Effector memory CD8-positive, alpha-beta T cell (primary cell): ENCODE measurements around the gene MED10.

Experiments
- ATAC-seq: fragments of 150-1000 bp; cut with Tn5 transposase; replicated peaks from 2 replicates; pipeline ENCODE4 v1.10.0; 2021; ENCODE audit warnings: mild to moderate bottlenecking, moderate library complexity
- DNase-seq, 3 experiments: peaks; one replicate each; pipeline ENCODE4 v3.0.0; 2021
- H3K27ac Mint-ChIP-seq, 2 donors: one replicate each; pipeline ENCODE4 v1.8.0; 2022; ENCODE audit warnings: mild to moderate bottlenecking in 2 of 2, mixed read lengths in 2 of 2, moderate library complexity in 2 of 2
- H3K27me3 Mint-ChIP-seq, 2 donors: one replicate each; pipeline ENCODE4 v1.8.0; 2022; ENCODE audit warnings: mixed read lengths in 2 of 2
- H3K36me3 Mint-ChIP-seq: one replicate; pipeline ENCODE4 v1.8.0; 2022; ENCODE audit warnings: mild to moderate bottlenecking, moderate library complexity, mixed read lengths; ENCODE audit not compliant: insufficient read depth
- H3K4me1 Mint-ChIP-seq, 2 donors: one replicate each; pipeline ENCODE4 v1.8.0; 2022; ENCODE audit warnings: low read depth in 2 of 2, mixed read lengths in 2 of 2
- H3K4me3 Mint-ChIP-seq, 2 donors: one replicate each; pipeline ENCODE4 v1.8.0; 2022; ENCODE audit warnings: mild to moderate bottlenecking in 2 of 2, mixed read lengths in 2 of 2, moderate library complexity in 2 of 2
- H3K9me3 Mint-ChIP-seq, 2 donors: one replicate each; pipeline ENCODE4 v1.8.0; 2022; ENCODE audit warnings: mixed read lengths in 2 of 2

MED10 gene

DNA sequence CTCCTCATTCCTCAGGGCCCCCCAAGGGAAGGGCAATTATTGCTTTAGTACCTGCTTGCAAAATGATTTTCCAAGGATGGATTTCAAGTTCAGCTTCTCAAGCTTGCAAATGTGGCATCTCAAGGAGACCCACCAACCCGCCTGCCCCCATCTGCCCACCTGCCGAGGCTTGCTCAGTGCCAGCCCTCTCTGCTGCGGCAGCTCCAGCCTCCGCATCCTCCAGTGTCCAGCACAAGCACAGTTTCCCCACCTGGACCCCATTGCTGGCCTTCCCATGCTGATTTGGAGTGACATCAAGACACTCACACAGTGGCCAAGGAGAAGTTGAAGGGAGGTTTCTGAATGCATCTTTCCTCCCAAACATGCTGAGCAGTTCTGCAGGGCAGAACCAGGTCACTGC is 31.2 kb downstream of the MED10 start:
- Mint-ChIP-seq H3K4me3 (no peak overlapping the region), H3K9me3 (no peaks in the 10 kb centered on the region), H3K27ac (no peak overlapping the region), H3K27me3 (peaks cover 0 to 16% of the 10 kb centered on the region in 2 donors), H3K36me3 (peaks cover 3% of the 10 kb centered on the region), H3K4me1 (no peaks in the 10 kb centered on the region)
- ATAC-seq (no peak), DNase-seq (no peak)

DNA sequence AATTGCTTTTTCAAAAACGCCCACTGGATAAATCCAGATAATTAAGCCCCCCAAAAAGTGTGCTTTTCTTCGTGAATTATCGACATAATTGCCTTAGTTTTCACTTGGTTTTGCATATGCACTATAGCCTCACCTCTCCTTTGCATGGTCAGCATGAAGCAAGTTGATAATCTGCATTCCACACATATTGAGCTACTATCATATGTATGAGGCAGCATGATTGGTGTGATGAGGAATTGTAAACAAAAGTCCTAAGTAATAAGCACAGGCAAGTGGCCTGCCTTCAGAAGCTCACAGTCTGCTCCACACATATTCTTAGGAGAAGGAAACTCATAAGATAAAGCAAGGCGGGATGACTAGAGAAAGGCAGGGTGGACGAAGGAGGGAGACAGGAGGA is 33.8 kb downstream of the MED10 start:
- ATAC-seq (no peak), DNase-seq (no peak)
- H3K27me3 Mint-ChIP-seq = peaks cover 0 to 16% of the 10 kb centered on the region in 2 donors
- no peaks in the 10 kb centered on the region for H3K4me1 Mint-ChIP-seq
- peaks cover 3% of the 10 kb centered on the region for H3K36me3 Mint-ChIP-seq
- H3K9me3 Mint-ChIP-seq = no peaks in the 10 kb centered on the region
- no peak overlapping the region for H3K27ac Mint-ChIP-seq
- H3K4me3 Mint-ChIP-seq = no peak overlapping the region

DNA sequence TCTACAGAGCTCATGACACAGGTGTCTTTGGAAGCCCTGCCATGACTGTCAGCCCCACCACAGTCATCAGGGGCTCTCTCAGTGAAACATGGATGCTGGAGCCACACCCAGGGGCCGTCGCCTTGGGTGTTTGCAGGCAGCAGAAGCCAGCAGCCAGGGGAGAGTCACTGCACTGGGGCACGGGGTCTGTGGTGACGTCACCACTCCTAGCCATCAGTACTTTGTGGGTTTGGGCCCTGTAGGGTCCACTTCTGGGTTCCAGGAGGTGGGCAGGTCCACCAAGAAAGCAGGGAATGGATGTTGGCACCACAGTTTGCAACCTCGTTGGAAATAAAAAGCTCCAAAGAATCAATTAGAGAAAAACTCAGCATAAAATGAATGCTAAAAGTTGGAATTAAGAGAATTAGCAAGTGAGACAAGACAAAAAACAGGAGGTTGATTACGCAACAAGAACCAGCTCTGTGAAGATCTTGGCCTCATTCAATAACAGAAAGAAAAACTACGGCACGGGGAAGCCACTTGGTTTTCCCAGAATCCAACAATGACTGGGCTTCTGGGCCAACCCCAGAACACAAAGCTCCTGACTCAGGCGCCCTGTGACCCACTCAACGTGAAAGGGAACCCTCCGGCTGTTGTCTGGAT is 34.3 kb downstream of the MED10 start:
- no peak overlapping the region for H3K27ac Mint-ChIP-seq
- DNase-seq (no peak), ATAC-seq (no peak)
- no peaks in the 10 kb centered on the region for H3K4me1 Mint-ChIP-seq
- peaks cover 3% of the 10 kb centered on the region for H3K36me3 Mint-ChIP-seq
- no peak overlapping the region for H3K4me3 Mint-ChIP-seq
- H3K27me3 Mint-ChIP-seq = peaks cover 0 to 16% of the 10 kb centered on the region in 2 donors
- no peaks in the 10 kb centered on the region for H3K9me3 Mint-ChIP-seq

DNA sequence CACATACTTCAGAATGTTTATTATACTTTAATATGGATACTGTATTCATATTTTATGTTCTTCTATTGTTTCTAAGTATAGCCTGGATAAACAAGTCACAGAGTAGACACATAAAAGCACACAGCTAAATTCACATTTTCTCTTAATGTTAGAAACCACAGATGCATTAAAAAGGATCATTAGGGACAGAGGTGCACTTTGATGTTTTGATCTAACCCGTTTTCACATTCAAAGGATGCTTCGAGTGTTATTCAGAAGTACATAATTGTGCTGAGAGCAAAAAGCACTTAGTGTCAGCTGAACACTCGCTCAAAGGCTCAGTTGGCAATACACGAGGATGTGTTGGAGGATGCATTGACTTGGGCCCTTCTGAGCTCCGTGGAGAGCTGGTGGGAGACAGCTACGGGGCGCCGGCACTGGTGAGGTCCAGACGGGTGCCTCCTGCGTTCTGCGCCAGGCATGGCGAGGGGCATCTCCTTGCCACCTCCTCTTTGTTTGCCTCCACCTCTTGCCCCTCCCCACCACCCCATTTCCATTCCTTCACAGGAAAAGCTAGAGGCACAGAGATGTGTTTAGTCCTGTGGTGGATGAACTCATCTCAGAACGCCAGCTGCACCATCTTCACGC is 35.5 kb downstream of the MED10 start:
- H3K9me3 Mint-ChIP-seq = no peaks in the 10 kb centered on the region
- ATAC-seq = no peak
- no peak overlapping the region for H3K27ac Mint-ChIP-seq

DNA sequence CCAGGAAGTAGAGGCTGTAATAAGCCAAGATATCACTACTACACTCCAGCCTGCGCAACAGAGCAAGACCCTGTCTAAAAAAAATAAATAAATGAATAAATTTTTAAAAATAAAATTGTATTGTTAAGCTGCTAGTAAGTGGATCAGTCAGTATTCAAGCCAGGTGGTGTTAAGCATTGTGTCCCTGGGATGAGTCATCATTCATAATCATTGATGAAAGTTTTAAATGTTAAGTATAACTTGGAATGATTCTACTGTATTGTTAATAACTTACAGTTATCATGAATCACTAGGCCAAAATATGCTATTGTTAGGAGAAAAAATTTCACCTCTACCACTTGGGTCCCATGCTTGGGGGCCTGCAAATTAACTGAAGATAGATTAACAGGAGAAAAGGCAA is 38.2 kb downstream of the MED10 start:
- Mint-ChIP-seq H3K9me3 (no peaks in the 10 kb centered on the region), H3K4me3 (no peak overlapping the region), H3K27ac (no peak overlapping the region), H3K36me3 (peaks cover 3% of the 10 kb centered on the region), H3K4me1 (no peaks in the 10 kb centered on the region), H3K27me3 (peaks cover 0 to 10% of the 10 kb centered on the region in 2 donors)
- ATAC-seq (no peak), DNase-seq (no peak)

More for the DNA sequence above, 35.5 kb downstream of the MED10 start:
- no peak for DNase-seq
- Mint-ChIP-seq H3K4me1 (no peaks in the 10 kb centered on the region), H3K4me3 (no peak overlapping the region), H3K36me3 (peaks cover 3% of the 10 kb centered on the region), H3K27me3 (peaks cover 0 to 16% of the 10 kb centered on the region in 2 donors)

DNA sequence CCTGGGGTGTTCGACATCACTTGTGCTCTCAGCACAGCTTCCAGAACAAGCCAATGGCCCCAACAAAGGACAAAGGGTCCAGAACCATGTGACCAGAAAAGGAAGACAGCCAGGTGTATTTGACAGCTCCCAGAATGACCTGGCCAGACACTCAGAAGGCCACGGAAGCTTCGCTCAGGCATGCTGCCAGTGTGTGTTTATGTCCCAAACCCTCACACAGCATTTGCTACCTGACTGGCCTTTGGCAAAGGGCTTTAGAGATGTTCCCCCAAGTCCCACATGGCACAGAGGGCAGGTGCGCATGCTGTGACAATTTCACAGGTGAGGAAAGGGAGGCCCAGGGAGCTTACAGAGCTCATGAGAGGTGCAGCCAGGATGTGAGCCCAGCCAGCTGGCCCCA is 39.5 kb downstream of the MED10 start:
- Mint-ChIP-seq H3K36me3 (no peaks in the 10 kb centered on the region), H3K27me3 (peaks cover 0 to 10% of the 10 kb centered on the region in 2 donors), H3K4me3 (no peak overlapping the region), H3K9me3 (no peaks in the 10 kb centered on the region), H3K4me1 (no peaks in the 10 kb centered on the region), H3K27ac (no peak overlapping the region)
- ATAC-seq = no peak
- no peak for DNase-seq

DNA sequence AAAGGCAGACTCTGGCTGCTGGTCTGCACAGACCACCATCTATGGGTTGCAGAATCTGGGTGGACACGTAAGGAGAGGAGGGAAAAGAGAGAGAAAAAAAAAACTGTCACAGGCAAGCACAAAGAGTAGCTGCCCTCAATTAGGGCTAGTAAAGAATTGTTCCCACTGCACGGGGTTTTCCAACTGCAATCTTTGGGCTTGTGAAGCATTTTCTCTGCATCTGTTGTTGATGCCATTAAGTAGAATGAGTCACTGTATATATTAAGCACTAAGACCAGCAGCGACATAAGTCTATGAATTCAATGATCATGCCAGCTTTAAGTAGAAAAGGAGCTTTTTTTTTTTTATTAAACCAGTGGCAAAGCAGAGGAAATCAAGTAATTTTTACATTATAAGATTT is 40.2 kb downstream of the MED10 start:
- peaks cover 0 to 5% of the 10 kb centered on the region in 2 donors for H3K27me3 Mint-ChIP-seq
- H3K27ac Mint-ChIP-seq = no peak overlapping the region
- H3K36me3 Mint-ChIP-seq = no peaks in the 10 kb centered on the region
- no peaks in the 10 kb centered on the region for H3K9me3 Mint-ChIP-seq
- ATAC-seq = no peak
- no peak for DNase-seq
- no peak overlapping the region for H3K4me3 Mint-ChIP-seq
- no peaks in the 10 kb centered on the region for H3K4me1 Mint-ChIP-seq

DNA sequence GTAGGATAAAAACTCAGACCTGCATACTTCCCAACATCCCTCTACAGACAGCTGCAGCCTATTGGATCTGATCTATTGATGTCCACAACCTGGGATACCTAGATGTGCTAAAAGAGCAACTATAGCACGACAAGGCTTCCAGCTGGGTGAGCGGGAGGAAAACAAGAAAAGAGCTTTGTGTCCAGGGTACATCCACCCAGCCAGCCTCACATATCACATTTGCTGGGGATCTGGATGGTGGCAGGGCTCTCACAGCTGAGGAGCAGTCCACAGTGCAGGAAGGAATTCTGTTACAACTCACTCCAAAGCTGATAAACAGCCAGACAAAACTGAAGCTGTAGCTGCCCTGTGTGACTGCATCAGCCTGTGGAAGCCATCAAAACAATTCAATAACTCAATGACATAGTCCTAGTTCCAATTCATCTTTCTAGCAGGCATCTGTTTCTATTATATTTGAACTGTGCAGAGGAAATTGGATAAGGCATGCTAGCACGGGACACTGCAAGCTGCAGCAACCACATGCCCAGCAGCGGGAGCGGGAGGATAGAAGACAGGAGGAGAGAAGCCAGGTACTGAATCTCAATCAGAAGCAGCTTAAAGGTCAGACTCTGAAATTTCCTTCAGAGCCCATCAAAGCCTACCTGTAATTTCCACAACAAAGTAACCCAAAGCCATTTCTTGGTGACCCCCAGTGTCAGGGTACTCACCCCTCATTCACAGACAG is 45.0 kb downstream of the MED10 start:
- Mint-ChIP-seq H3K4me3 (no peak overlapping the region), H3K4me1 (no peaks in the 10 kb centered on the region), H3K27me3 (no peaks in the 10 kb centered on the region), H3K27ac (no peak overlapping the region), H3K36me3 (no peaks in the 10 kb centered on the region), H3K9me3 (peaks cover 10 to 18% of the 10 kb centered on the region in 2 donors)
- ATAC-seq (no peak), DNase-seq (no peak)

DNA sequence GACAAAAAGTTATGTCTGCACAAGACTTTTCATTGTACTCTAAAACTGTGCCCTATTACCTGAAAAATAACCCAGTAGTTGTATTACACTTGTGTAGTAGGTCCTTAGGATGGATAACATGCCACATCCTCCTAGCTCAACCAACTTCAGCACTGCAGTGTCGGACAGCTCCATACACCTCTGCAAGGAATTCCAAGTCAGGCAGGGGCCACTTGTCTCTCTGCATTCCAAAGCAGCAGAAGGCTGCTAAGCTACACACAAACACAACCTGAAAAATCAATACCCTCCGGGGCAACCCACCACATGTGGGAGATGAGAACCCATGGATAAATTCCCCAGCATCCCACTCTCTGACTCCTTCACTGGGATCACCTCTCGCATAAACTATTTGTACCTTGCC is 50.2 kb downstream of the MED10 start:
- Mint-ChIP-seq H3K27me3 (no peaks in the 10 kb centered on the region), H3K27ac (no peak overlapping the region), H3K4me1 (no peaks in the 10 kb centered on the region), H3K9me3 (peaks cover 10 to 18% of the 10 kb centered on the region in 2 donors), H3K4me3 (no peak overlapping the region), H3K36me3 (no peaks in the 10 kb centered on the region)
- no peak for ATAC-seq
- no peak for DNase-seq

DNA sequence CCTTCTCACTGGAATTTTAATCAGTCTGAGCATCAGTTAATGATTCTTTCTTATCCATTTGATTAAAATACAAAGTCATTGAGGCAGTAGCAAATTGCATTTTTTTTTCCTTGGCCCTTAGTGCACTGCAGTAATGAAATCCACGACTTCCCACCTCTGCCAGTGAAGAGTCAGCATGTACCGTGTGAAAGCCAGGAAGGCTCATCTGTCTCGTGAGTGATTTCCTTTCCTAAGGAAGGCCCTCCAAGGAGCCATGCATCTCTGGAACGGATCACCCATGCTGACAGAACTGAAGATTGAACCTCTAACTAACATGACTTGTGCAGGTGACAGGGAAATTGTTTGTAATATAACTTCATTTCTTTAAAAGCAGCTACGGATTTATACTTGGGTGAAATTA is 51.6 kb downstream of the MED10 start:
- Mint-ChIP-seq H3K36me3 (no peaks in the 10 kb centered on the region), H3K9me3 (peaks cover 10 to 18% of the 10 kb centered on the region in 2 donors)

DNA sequence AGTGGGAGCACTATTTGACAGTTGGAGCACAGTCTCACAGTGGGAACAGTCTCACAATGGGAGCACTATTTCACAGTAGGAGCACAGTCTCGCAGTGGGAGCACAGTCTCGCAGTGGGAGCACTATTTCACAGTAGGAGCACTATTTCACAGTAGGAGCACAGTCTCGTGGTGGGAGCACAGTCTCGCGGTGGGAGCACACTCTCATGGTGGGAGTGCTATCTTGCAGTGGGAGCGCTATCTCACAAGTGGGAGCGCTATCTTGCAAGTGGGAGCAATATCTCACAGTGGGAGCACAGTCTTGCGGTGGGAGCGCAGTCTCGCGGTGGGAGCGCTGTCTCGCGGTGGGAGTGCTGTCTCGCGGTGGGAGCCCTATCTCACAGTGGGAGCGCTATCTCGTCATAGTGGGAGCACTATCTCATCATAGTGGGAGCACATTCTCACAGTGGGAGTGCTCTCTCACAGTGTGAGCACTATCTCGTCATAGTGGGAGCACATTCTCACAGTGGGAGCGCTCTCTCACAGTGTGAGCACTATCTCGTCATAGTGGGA is 56.1 kb downstream of the MED10 start:
- Mint-ChIP-seq H3K36me3 (no peaks in the 10 kb centered on the region), H3K4me3 (no peak overlapping the region), H3K9me3 (peaks cover 0 to 8% of the 10 kb centered on the region in 2 donors), H3K27ac (no peak overlapping the region), H3K4me1 (no peaks in the 10 kb centered on the region), H3K27me3 (no peaks in the 10 kb centered on the region)
- no peak for DNase-seq
- no peak for ATAC-seq

More for the DNA sequence above, 51.6 kb downstream of the MED10 start:
- DNase-seq (no peak), ATAC-seq (no peak)
- no peaks in the 10 kb centered on the region for H3K27me3 Mint-ChIP-seq
- H3K4me1 Mint-ChIP-seq = no peaks in the 10 kb centered on the region
- no peak overlapping the region for H3K4me3 Mint-ChIP-seq
- no peak overlapping the region for H3K27ac Mint-ChIP-seq
